Hippocampal formation (tissue), 2 donors: ENCODE measurements around the gene SIM2.

Experiments used
- DNase-seq, 2 donors: peaks; one replicate each; lab custom pipeline; 2025; lab: John Stamatoyannopoulos, UW

SIM2 gene

DNA sequence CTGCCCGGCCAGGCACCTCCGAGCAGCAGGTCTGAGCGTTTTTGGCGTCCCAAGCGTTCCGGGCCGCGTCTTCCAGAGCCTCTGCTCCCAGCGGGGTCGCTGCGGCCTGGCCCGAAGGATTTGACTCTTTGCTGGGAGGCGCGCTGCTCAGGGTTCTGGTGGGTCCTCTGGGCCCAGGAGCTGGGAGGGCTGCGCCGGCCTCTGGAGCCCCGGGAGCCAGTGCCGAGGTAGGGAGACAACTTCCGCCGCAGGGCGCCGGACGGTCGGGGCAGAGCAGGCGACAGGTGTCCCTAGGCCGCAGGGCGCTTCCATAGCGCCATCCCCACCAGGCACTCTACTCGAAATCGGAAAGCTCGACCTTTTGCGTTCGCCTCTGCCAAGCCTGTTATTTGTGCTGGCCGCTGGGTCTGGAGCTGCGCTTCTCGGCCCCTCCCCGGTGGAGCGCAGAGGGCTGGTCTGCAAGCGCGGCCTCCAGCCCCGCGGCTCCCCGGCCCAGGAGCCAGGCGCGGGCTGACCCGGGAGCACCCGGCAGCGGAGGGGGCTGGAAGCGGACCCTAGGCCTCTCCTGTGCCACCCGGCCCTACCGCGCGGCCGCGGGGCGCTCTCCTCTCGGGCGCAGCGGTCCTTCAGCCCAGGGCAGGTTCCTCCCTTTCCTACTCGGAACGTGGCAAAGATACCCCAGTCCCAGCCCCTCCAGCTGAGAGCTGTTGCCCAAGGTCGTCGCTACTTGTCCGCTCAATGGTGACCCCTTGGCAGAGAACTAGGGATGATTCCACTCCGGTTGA lies 2.2 kb downstream of the SIM2 start:
- no peak for DNase-seq

DNA sequence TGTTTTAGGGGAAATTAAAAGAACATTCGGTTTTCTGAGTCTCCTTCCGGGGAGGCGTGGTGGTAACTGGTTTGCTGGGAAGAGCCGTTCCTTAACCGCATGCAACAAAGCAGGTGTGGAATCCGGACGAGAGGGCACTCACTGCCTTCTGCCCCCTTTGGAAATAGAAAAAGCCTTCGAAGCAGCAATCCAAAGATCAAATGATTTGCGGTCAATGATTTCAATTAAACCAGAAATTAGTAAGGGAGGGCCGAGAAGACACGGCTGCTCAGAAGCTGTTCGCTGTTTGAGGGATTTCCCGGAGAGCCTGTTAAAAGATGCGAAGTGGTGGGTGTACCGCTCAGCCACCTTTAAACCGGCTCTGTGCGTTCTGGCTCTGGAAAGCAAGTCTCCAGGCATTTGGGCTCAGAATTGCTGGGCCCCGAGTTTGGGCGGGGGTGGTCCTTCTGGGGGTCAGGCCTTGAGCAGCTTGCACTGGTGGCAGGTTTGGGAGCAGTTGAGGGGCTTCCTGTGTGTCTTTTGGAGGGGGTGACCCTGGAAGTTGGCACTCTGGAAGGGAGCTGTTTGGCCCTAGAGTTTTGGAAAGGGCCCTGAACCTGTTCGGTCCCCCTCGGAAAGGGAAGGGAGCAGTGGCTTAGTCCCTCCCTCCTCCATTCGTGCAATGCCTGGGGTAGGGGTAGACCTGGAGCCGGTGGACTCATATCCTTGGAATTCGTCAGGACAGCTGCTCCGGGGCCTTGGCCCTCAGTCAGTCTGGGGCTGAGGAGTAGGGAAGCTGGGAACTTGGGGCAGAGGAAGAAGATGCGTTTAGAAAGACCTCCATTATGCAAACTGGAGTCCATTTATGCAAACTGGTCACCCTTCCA lies 3.1 kb downstream of the SIM2 start:
- no peak for DNase-seq

DNA sequence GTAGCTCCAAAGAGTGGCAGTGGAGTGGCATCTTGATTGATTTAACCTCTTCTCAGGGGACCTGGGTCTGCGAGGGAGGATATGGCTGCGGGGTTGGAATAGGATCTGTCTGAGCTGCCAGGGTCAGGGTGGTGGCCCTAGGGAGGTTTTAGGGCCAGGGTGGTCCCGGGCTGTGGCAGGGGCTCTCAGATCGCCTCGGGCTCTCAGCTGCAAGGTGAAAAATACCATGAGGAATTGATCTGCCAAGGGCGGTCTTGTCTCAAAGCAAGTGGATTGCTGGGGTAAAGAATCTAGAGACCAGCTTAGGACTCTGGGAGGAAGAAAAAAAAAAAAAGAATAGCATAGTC lies 3.7 kb downstream of the SIM2 start:
- DNase-seq: no peak

DNA sequence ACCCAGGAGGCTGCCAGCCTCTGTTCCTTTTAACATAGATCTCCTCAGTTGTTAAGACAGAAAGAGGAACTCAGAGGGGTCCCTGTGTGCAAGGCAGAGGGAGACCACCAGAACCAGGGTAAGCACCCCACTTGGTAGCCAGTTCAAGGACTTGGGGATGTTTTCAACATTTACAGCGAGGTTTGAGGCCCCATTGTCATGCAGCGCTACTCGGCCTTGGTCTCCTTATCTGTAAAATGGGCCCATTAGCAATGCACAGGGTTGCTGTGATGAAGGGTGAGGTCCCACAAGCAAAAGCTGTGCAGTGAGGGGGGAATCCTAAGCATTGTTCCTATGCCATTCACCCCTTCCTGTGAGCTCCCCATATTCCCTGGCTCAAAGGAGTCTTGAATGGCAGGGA lies 4.2 kb downstream of the SIM2 start:
- DNase-seq: no peak

DNA sequence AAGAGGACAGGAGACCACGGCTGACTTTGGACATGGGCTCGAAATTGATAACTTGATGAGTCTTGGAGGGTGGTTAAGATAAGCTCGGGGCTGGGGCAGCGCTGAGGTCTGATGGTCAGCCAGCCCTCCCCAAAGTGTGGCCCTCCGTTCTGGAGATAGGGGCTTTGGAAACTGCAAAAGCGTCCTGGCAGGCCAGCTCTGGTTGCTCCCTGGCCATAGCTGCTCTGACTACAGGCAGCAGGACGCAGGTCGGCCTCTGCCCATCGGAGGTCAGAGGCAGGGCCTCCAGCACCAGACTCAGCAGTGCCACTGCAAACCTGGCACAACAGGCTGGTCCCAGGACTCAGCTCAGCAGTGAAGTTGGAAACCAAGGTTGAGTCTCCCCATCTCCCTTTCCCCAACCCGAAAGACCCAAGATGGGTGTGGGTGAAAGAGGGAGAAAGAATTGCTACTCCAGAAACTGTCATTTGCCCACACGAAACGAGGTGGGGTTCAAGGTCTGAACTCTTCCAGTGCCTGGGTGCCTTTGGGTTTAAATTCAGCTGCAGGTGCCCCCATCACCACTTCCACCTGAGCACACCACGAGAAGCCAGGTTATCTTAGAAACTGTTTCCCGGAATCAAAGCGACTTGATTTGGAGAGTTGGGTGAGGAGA lies 4.8 kb downstream of the SIM2 start:
- DNase-seq: no peak

DNA sequence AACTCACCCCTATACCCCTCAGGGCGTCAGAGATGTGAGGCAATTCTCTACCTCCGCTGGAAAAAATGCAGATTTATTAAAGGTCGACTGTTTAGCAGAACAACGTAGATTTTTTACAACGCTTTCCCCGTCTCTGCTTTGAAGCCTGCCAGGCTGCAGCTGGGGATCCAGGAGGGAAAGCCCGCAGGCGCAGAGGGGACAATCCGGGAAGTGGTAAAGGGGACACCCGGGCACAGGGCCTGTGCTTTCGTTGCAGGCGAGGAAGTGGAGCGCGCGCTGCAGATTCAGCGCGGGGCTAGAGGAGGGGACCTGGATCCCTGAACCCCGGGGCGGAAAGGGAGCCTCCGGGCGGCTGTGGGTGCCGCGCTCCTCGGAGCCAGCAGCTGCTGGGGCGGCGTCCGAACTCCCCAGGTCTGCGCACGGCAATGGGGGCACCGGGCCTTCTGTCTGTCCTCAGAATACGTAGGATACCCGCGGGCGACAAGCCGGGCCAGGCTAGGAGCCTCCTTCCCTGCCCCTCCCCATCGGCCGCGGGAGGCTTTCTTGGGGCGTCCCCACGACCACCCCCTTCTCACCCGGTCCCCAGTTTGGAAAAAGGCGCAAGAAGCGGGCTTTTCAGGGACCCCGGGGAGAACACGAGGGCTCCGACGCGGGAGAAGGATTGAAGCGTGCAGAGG lies 5.5 kb downstream of the SIM2 start:
- no peak for DNase-seq

DNA sequence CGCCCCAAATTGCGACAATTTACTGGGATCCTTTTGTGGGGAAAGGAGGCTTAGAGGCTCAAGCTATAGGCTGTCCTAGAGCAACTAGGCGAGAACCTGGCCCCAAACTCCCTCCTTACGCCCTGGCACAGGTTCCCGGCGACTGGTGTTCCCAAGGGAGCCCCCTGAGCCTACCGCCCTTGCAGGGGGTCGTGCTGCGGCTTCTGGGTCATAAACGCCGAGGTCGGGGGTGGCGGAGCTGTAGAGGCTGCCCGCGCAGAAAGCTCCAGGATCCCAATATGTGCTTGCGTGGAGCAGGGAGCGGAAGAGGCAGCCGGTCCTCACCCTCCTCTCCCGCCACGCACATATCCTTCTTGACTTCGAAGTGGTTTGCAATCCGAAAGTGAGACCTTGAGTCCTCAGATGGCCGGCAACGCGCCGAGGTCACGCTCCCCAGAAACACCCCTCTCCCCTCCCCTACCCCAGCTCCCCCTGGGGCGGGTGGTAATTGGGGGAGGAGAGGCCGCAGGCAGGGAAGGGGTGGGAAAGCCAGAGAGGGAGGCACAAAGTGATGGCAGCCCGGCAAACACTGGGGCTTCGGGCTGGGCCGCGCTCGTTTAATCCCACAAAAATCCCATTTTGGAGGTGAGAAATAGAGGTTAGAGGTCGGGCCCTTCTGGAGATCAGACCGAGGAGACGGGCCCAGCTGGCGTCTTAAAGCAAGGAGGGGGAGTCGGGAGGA lies 6.2 kb downstream of the SIM2 start:
- DNase-seq: no peak

DNA sequence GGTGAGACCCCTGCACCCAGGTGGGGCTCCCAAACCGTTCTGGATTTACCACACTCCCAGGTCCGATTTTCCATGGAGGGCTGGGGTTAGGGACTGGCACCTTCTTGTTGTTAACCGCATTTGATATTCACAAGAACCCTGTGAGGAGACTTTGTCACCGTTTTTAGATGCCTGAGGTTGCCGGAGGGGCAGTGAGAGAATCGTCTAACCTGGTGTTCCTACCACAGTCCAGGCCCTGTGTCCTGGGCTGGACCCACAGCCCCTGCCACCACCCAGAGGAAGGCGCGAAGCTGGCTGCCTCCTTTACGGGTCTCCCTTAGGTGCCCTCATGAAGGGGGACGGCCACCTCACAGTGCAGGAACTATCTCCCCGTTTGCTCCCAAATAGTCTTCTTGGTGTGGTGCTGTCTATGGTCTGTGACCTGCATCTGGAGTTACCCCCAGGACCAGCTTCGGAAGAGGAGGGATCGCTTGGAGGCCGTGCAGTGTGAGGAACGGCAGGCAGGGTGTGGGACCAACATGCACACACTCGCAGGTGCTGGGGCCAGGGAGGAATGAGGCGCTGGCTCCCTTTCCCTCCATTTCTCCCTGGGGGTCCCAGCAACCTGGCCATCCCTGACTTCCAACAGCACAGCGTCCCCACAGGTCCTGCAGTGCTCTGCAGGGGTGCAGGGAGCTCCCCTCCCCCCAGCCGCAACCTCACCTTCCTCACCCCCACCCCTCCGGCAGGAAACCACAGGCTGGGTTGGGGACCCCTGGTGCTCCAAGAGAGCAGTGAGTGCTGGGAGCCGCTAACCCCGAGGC lies 7.0 kb downstream of the SIM2 start:
- no peak for DNase-seq

DNA sequence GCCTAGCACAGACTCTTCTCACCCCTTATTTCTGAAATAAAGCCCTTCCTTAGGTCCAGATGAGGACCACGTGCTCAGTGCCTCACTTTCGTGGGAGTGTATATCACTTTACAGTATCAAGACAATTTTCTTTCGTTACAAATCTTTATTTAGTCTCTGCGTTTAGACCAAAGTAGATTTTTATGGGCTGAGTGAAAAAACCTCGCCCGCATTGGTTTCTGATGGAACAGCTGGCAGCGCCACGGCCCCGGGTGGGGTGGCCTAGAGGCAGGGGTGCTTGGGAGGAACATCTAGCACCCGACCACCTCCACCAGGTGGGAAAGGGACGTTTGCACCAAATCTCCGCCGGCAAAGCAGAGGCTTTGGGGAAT lies 7.6 kb downstream of the SIM2 start:
- DNase-seq: no peak

DNA sequence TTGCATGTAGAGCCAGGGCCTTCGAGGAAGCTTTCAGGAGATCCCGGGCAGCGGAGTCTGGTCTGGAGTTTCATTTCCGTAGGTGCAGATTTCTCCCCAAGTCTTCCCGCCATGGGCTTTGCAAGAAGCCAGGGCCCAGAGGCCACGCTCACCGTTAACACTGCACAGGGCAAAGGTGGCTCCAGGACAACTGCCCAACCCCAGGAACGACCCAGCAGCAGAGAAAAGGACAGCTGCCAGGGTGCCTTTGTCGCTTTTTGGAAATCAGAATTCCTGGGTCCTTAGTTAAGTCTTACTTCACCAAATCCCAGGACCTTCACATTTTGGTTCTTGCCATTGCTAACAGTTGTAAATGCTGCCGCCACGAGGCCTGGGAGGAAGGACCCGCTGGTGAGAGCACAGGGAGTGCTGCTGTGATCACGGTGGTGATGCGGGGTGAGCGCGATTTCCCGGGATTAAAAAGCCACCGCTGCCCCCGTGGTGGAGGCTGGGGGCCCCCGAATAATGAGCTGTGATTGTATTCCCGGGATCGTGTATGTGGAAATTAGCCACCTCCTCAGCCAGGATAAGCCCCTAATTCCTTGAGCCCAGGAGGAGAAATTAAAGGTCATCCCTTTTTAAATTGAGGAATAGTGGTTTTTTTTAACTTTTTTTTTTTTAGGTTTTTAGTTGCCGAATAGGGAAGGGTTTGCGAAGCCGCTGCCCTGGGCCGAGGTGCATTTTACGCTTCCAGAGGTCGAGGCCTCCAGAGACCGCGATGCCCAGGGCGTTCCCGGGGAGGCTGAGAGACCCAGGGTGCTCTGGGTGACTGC lies 8.2 kb downstream of the SIM2 start:
- no peak for DNase-seq

DNA sequence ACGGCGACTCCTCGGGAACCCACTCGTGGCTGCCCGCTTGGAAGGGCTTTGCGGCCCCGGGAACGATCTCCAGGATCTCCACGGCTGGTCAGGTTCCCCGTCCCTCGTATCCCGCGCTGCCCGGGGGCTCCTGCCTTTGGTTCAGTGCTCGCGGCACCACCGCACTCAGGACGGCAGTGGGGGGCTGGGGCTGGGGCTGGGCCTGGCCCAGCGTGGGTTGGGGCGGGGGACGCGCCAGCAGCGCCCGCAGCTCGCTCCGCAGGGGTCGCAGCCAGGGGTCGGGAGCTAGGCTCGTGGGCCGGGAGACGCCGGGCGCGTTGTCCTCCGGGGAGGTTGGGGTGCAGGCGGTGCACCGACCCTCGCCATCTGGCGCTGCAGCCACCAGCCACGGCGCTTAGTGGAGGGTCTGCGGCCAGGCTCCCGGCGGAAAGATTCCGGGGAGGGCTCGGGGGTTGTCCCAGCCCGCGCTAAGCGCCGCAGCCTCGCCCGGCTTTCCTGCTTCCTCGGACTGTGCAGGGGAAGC lies 8.9 kb downstream of the SIM2 start:
- DNase-seq: no peak

DNA sequence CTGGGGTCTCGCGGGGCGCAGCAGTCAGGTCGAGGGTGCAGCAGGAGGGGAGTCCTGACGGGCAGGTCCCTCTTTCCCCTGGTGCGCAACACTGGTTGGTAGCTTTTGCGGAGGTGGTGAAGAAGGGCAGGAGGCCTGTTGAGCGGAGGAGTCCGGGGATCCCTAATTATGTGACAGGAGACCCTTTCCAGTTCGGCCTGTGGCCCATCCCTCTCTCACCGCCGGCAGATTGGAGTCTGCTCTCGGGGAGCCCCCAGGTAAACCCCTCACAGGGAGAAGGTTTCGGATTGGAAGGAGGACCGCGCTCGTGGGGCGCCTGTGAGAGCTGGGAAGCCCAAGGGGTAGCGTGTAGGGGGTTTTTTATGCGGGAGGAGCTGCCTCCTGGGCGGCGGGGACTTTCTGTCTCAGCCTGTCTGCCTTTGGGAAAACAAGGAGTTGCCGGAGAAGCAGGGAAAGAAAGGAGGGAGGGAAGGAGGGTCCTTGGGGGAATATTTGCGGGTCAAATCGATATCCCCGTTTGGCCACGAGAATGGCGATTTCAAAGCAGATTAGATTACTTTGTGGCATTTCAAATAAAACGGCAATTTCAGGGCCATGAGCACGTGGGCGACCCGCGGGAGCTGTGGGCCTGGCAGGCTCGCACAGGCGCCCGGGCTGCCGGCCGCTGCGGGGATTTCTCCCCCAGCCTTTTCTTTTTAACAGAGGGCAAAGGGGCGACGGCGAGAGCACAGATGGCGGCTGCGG lies 9.5 kb downstream of the SIM2 start:
- DNase-seq: no peak

DNA sequence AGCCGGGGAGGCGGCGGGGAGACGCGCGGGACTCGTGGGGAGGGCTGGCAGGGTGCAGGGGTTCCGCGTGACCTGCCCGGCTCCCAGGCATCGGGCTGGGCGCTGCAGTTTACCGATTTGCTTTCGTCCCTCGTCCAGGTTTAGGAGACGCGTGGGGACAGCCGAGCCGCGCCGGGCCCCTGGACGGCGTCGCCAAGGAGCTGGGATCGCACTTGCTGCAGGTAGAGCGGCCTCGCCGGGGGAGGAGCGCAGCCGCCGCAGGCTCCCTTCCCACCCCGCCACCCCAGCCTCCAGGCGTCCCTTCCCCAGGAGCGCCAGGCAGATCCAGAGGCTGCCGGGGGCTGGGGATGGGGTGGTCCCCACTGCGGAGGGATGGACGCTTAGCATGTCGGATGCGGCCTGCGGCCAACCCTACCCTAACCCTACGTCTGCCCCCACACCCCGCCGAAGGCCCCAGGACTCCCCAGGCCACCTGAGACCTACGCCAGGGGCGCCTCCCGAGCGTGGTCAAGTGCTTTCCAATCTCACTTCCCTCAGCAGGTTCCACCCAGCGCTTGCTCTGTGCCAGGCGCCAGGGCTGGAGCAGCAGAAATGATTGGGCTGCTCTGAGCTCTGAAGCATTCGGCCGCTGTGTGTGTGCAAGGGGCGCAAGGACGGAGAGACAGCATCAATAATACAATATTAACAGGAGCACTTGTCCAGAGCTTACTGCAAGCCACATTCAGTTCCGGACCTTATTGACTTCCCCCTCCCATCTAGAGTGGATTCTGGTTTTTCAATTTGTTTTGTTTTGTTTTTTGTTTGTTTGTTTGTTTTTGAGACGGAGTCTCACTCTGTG lies 10.3 kb downstream of the SIM2 start:
- no peak for DNase-seq

DNA sequence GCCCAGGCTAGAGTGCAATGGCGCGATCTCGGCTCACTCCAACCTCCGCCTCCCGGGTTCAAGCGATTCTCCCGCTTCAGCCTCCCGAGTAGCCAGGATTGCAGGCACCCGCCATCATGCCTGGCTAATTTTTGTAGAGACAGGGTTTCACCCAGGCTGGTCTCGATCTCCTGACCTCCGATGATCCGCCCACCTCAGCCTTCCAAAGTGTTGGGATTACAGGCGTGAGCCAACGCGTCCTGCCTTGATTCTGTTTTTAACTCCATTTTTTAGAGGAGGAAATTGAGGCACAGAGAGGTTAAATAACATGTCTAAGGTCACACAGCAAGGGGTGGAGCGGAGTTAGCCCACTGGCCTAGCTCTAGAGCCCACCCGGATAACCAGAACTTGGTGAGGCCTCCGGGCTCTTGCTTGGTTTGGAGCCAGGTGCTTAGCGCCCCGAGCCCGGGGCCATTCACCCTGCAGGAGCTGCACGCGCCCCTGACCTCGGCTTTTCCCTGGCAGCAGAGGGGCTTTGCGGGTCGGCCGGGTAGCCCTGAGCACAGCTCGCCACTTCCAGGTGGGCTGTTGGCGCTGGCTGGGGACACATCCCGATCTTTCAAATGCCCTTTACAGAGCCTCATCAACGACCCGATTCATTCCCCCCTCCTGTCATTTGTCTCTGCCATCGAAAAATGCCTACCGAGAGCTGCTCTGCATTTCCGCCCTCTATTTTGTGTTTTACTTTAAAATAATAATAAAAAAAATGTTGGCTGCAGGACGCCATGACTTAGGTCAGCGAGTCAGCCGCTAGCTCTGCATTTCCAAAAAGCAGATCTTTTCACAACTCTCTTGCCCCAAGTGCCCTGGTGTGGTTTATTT lies 11.2 kb downstream of the SIM2 start:
- DNase-seq: no peak

DNA sequence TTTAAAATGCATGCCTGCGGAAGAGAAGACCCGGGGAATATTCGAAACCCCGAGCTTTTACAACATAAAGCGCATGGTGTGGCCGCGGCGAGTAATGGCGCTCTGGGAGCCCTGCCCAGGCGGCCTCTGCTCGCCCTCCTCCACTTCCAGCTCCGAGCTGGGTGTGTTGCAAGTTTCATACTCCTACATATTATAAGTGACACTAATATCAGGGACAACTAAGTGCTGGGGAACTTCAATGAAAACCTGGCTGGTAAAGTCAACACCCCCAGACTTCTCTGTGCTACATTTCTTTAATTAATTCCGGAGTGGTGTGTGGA lies 11.8 kb downstream of the SIM2 start:
- DNase-seq: no peak

DNA sequence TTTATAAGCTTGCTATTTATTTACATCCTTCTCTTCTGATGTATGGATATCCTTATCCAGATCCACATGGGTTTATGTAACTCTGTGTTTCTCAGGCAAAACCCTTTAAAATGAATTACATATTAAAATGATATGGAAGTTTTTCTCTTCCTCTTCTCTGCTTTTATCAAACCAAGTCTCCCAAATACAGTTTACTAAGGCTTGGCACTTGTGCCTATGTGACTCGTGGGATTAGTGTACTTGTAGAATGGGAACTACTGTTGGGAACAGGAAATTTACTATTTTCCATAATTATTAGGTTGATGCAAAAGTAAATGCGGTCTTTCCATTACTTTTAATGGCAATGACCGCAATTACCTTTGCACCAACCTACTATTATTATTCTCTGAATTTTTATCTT lies 14.8 kb downstream of the SIM2 start:
- no peak for DNase-seq

DNA sequence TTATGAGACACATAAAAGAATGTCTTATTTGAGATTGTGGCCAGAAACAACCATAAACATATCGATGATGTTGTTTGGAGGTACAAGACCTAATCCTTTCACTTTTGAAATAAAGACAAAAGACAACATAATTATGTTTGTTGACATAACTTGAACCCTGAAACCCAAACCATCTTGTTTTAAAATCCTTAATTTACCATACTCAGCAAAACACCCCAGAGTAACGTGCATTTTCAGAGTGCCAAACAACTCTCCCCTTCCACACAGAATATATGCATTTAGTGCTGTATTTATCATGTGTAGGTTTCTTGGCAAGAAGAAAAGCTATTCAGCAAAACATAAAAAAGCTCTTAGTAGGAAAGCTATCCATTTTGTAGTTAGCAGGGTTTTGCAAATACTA lies 17.5 kb downstream of the SIM2 start:
- no peak for DNase-seq
